ENCODE data around the gene KLC1. TPM values are rescaled to one million over a fixed set of nuclear protein-coding genes. Genes with fewer than 3 reads are reported as not detected.

The KLC1 gene
- total RNA-seq, 1 experiment from 2014 or later = 163 TPM

DNA sequence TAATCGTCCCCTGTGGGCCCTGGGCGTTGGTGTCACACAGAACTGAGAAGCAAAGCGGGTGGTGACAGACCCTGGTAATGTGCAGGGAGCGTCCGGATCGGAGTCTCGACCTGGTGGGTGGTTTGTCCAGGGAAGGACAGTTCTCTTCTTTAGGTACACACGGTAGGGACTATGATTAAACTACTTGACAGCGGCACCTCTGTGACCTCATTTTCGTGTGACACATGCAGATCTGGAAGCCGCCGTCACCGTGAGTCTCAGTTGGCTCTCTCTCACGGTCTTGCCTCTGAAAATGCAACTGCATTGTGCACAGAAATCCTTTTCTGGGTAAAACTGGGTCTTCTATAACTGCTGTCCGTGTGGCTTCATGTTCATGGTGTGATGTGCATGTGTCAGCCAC, 54.1 kb downstream of the KLC1 start:
- Histone ChIP-seq H3K27ac (ENCODE audit: low read depth, low read length, poor library complexity, severe bottlenecking) (no peak overlapping the region), H3K4me1 (ENCODE audit: insufficient read depth, low read length, poor library complexity, severe bottlenecking) (no peaks in the 10 kb centered on the region), H3K36me3 (ENCODE audit: insufficient read depth, low read length, poor library complexity, severe bottlenecking) (peaks cover 72% of the 10 kb centered on the region), H3K27me3 (replicated peaks; ENCODE audit: insufficient read depth, low read depth, low read length, poor library complexity) (no peaks in the 10 kb centered on the region), H3K9me3 (ENCODE audit: low read depth, low read length, poor library complexity, severe bottlenecking) (no peaks in the 10 kb centered on the region), H3K4me3 (ENCODE audit: low read depth, low read length, poor library complexity, severe bottlenecking) (no peak overlapping the region)
- DNase-seq (ENCODE audit: low spot score) = no peak
- no TSS peak for BruUV-seq (replicated peaks)
- TF ChIP-seq EZH2 (IDR thresholded peaks at IDR 0.05; ENCODE audit: borderline replicate concordance, low read depth, low read length, poor library complexity, severe bottlenecking) (no peak), CTCF (conservative IDR thresholded peaks at IDR 0.05; ENCODE audit: low read depth, low read length) (no peak)
- CTCF ChIA-PET = no interaction called here
- intact Hi-C loops (cut with micrococcal nuclease; ENCODE audit: unreplicated experiment) = loop anchor here (5.0 kb wide), 1 partner anchor 111 kb away; no protein-coding TSS in a partner anchor
- POLR2A ChIA-PET (ENCODE audit: low non-redundant PET) = no interaction called here

- no peaks in the 10 kb centered on the region for H3K4me1 ChIP-seq (ENCODE audit: insufficient read depth, low read length, poor library complexity, severe bottlenecking)
- peaks cover 65% of the 10 kb centered on the region for H3K36me3 ChIP-seq (ENCODE audit: insufficient read depth, low read length, poor library complexity, severe bottlenecking)
- H3K9me3 ChIP-seq (ENCODE audit: low read depth, low read length, poor library complexity, severe bottlenecking) = no peaks in the 10 kb centered on the region
- no peaks in the 10 kb centered on the region for H3K27me3 ChIP-seq (replicated peaks; ENCODE audit: insufficient read depth, low read depth, low read length, poor library complexity)
- H3K4me3 ChIP-seq (ENCODE audit: low read depth, low read length, poor library complexity, severe bottlenecking) = no peak overlapping the region
- TF ChIP-seq CTCF (conservative IDR thresholded peaks at IDR 0.05; ENCODE audit: low read depth, low read length) (no peak), EZH2 (IDR thresholded peaks at IDR 0.05; ENCODE audit: borderline replicate concordance, low read depth, low read length, poor library complexity, severe bottlenecking) (no peak)
- CTCF ChIA-PET = no interaction called here
- POLR2A ChIA-PET (ENCODE audit: low non-redundant PET) = no interaction called here
- intact Hi-C loops (cut with micrococcal nuclease; ENCODE audit: unreplicated experiment) = loop anchor here (5.0 kb wide), 1 partner anchor 112 kb away; no protein-coding TSS in a partner anchor
- no peak overlapping the region for H3K27ac ChIP-seq (ENCODE audit: low read depth, low read length, poor library complexity, severe bottlenecking)
- no peak for DNase-seq (ENCODE audit: low spot score)
- BruUV-seq (replicated peaks) = no TSS peak
Observed at GRCh38 chr14:103684471-103684870, 55.5 kb downstream of the KLC1 start.

DNA sequence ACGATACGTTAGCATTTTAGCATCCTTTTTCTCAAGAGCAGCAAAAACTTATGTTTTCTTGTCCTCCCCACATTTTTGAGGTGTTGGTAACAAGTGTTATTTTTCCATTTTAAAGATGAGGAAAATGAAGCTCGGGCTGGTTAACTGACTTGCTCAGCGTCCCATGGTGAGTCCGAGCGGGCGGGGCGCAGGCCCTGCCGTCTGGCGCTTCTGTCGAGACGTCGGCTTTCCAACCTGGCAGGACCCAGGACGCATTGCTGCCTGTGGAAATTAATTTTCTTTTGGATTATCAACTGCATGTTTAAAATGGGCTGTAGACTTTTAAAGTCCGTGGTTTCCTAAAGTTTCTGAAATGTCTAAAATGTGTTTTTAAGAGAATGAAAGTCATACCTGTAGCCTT, 55.9 kb downstream of the KLC1 start:
- peaks cover 61% of the 10 kb centered on the region for H3K36me3 ChIP-seq (ENCODE audit: insufficient read depth, low read length, poor library complexity, severe bottlenecking)
- no peak for TF ChIP-seq EZH2 (IDR thresholded peaks at IDR 0.05; ENCODE audit: borderline replicate concordance, low read depth, low read length, poor library complexity, severe bottlenecking)
- ChIA-PET CTCF (no interaction called here), POLR2A (ENCODE audit: low non-redundant PET) (no interaction called here)
- no TSS peak for BruUV-seq (replicated peaks)
- no peak overlapping the region for H3K27ac ChIP-seq (ENCODE audit: low read depth, low read length, poor library complexity, severe bottlenecking)
- intact Hi-C loops (cut with micrococcal nuclease; ENCODE audit: unreplicated experiment) = loop anchor here (5.0 kb wide), 1 partner anchor 113 kb away; no protein-coding TSS in a partner anchor
- no peaks in the 10 kb centered on the region for H3K4me1 ChIP-seq (ENCODE audit: insufficient read depth, low read length, poor library complexity, severe bottlenecking)
- H3K4me3 ChIP-seq (ENCODE audit: low read depth, low read length, poor library complexity, severe bottlenecking) = no peak overlapping the region
- no peaks in the 10 kb centered on the region for H3K9me3 ChIP-seq (ENCODE audit: low read depth, low read length, poor library complexity, severe bottlenecking)
- H3K27me3 ChIP-seq (replicated peaks; ENCODE audit: insufficient read depth, low read depth, low read length, poor library complexity) = no peaks in the 10 kb centered on the region
- no peak for DNase-seq (ENCODE audit: low spot score)
